IPS DF 19.7 (cell line): ENCODE measurements around the gene SLC2A6.

Experiments
- DNase-seq: peaks from one replicate; pipeline ENCODE4 v3.0.0-alpha.2; 2013; ENCODE audit warnings: low read depth, low spot score

Gene SLC2A6, protein sequence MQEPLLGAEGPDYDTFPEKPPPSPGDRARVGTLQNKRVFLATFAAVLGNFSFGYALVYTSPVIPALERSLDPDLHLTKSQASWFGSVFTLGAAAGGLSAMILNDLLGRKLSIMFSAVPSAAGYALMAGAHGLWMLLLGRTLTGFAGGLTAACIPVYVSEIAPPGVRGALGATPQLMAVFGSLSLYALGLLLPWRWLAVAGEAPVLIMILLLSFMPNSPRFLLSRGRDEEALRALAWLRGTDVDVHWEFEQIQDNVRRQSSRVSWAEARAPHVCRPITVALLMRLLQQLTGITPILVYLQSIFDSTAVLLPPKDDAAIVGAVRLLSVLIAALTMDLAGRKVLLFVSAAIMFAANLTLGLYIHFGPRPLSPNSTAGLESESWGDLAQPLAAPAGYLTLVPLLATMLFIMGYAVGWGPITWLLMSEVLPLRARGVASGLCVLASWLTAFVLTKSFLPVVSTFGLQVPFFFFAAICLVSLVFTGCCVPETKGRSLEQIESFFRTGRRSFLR

GRCh38 chr9:133478851-133479711, at the start of gene SLC2A6:
Gene SLC2A6, minus strand, starts transcription at chr9:133479099. Its CDS starts 40 bp downstream, at chr9:133479059.
- DNase-seq: peak; percentile 75

DNA sequence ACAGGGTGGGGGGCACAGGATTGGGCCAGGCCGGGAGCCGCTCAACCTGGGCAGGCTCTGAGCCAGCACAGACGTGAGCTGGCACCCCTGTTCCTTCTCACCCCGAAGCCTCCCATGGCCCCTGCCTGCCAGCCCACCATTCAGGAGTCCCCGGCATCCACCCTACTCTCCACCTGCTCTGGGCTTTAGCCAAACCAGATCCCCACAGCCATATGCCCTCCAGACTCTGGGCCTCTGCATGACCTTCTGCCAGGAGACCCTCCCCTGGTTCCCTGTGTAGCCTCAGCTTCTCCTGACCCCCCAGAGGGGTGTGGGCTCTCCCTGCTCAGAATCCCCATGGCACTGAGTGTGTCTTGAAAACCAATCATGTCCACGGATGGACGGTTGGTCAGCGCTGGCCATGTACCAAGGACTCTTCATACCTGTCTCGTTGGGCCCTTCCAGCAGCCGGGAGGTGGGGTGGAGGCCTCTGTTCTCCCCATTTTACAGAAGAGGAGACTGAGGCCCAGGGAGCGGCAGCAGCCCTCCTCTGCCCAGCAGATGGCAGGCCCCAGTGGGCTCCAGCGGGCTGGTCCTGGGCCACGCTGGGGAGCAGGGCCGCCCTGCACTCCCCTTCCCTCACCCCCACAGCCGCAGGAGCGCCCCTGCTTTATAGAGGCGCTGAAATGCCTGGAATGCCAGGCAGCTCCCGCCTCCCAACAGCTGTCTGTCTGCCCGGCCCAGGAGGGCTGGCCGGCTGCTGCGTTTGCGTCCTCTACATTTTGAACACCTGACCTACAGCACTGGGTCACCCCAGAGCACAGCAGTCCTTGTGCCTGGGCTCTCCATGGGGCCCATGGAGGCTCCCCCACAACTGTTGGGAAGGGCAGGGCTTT, 49.3 kb upstream of the SLC2A6 start:
- DNase-seq: no peak

GRCh38 chr9:133527444-133527920, 48.6 kb upstream of the SLC2A6 start:
- no peak for DNase-seq

DNA sequence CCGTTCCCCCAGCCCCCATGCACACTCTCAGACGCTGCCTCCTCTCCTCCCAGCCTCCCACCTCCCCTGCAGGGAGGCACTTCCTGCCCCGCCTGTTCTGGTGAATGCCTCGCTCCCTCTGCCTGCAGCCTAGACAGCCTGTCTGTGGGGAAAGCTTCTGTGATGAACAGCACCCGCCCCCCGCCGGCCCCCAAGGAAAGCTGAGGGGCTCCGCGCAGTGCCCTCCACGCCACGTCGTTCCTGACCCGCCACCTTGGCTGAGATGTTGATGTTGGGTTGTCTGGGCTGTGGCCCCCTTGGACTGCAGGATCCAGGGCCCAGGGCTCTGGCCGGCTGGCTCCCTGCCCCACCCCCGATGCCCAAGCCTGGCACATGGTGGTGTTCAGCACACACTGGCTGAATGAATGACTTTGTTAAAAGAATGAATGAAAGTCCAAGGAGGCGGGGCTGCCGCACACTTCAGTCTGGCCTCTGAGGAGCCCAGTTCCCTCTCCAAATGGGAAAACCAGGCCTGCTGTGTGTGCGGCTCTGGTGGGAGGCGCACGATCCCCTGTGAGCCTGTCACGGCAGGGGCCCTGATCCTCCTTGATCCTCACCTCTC, 47.9 kb upstream of the SLC2A6 start:
- no peak for DNase-seq

GRCh38 chr9:133525677-133526076, 46.8 kb upstream of the SLC2A6 start:
- no peak for DNase-seq

- DNase-seq: no peak
These were observed 45.9 kb upstream of the SLC2A6 start, which contains the start of gene MYMK for GRCh38 chr9:133524679-133525228. Gene MYMK, minus strand, starts transcription at chr9:133524959. Its CDS starts 115 bp downstream, at chr9:133524844.

DNA sequence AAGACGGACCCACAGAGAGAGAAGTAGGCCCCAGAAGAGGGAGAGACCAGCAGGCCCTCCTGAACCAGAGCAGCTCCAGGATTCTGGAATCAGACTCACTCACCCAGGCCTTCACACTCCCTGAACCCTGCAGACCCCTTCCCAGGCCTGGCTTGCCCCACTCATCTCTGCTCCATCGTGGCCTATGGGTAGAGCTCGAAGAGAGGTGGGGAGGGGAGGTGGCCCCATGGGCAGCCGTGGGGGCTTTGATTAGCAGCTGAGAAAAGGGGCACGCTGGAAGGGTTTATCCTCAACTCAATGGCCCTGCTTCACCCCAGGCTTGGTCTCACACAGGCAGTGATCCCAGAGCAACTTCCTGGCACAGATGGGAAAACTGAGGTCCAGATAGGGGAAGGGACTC, 45.2 kb upstream of the SLC2A6 start:
- DNase-seq: no peak

- DNase-seq: no peak
These were observed 44.2 kb upstream of the SLC2A6 start for GRCh38 chr9:133523106-133523505.

GRCh38 chr9:133522073-133522910, 43.4 kb upstream of the SLC2A6 start:
- DNase-seq: no peak

GRCh38 chr9:133521122-133522072, 42.5 kb upstream of the SLC2A6 start:
- DNase-seq: no peak

DNA sequence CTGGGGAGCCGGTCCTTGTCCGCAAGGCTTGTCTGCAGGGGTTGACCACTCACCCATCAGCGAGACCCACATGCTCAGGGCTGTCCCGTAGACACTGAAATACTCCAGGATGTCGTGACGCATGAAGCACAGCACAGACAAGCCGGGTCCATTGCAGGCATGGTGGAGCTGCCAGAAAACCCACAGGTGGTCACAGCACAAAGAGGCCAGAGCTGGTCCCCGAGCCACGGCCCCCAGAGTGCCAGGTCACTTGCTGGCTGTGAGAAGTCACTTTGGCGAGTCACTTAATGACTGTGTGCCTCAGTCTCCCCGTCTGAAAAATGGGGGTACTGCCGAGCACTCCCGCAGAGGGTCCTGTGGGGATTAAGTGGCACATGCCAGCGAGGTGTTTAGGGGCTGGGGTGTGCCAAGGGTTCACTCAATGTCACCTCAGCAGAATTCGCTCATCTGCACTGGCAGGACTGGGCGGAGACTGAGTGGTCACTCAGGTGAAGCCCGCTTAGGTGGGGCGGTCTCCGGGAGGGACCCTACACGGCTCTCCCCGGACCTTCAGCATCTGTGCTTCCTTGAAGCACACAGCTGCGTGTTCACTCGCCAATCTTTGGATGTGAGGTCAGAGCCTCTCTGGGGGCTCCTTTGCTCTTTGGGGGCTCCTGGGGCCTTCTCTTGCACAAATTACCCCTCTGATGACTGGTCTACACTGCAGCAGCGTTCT, 41.4 kb upstream of the SLC2A6 start:
- no peak for DNase-seq

- no peak for DNase-seq
These were observed 40.8 kb upstream of the SLC2A6 start for GRCh38 chr9:133519693-133520092.

DNA sequence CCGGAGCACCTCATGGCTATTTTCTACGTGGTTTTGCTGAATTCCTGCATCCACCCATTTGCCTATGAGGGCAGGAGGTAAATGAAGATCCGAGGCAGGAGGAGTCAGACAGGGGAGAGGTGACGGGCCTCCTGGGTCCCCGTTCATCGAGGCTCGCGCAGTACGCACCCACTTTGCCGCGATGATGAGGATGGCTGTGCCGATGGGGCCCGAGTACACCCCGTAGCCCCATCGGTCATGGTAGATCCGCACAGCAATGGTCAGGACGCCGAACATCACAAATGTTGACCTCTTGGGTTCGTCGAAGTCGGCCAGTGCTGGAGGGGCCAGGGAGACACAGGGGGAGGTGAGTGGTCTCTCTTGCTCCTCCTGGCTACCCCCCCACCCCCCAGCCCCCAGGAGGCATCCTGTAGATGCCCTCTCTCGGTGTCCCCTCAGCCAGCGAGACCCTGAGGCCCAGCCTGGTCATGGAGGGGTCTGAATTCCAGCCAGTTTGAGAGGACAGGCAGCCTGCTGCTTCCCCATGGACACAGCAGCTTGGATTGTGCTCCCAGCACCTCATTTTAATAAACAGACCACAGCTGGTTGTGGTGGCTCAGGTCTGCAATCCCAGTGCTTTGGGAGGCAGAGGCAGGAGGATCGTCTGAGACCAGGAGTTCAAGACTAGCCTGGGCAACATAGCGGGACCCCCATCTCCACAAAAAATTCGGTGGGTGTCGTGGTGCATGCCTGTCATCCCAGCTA, 40.0 kb upstream of the SLC2A6 start:
- DNase-seq: no peak

GRCh38 chr9:133518200-133518599, 39.3 kb upstream of the SLC2A6 start:
- no peak for DNase-seq

GRCh38 chr9:133517711-133518110, 38.8 kb upstream of the SLC2A6 start:
- no peak for DNase-seq

- DNase-seq: no peak
These were observed 38.1 kb upstream of the SLC2A6 start for GRCh38 chr9:133516961-133517350.
